Activated T-cell treated with anti-CD3 and anti-CD28 coated beads, Interleukin-2, amount 50 U/mL, for 1 hour (primary cell): Measurements from ENCODE around the gene WWOX.

Source experiments
- DNase-seq: peaks from one replicate; pipeline ENCODE4 v3.0.0-alpha.2; 2020

WWOX gene

GRCh38 chr16:78985716-78986605 is 886.5 kb downstream of the WWOX start:
- DNase-seq: no peak

GRCh38 chr16:78987666-78988065 is 888.2 kb downstream of the WWOX start:
- DNase-seq: no peak

GRCh38 chr16:78988361-78988969 is 889.0 kb downstream of the WWOX start:
- no peak for DNase-seq

- no peak for DNase-seq
Observed at GRCh38 chr16:78990309-78990701, 890.9 kb downstream of the WWOX start.

- no peak for DNase-seq
Observed at GRCh38 chr16:78992001-78992400, 892.5 kb downstream of the WWOX start.

GRCh38 chr16:78993346-78993745 is 893.9 kb downstream of the WWOX start:
- no peak for DNase-seq

GRCh38 chr16:78994135-78994745 is 894.8 kb downstream of the WWOX start:
- DNase-seq: no peak

- DNase-seq: no peak
Observed at GRCh38 chr16:78995441-78995840, 896.0 kb downstream of the WWOX start.

- DNase-seq: no peak
Observed at GRCh38 chr16:78996790-78997189, 897.3 kb downstream of the WWOX start.

- no peak for DNase-seq
Observed at GRCh38 chr16:78998879-78999278, 899.4 kb downstream of the WWOX start.

- DNase-seq: no peak
Observed at GRCh38 chr16:79001156-79001967, 901.9 kb downstream of the WWOX start.

- no peak for DNase-seq
Observed at GRCh38 chr16:79003026-79003609, 903.7 kb downstream of the WWOX start.

GRCh38 chr16:79004309-79004708 is 904.9 kb downstream of the WWOX start:
- no peak for DNase-seq

GRCh38 chr16:79005096-79005495 is 905.6 kb downstream of the WWOX start:
- no peak for DNase-seq

- no peak for DNase-seq
Observed at GRCh38 chr16:79006206-79006605, 906.8 kb downstream of the WWOX start.

GRCh38 chr16:79006765-79007164 is 907.3 kb downstream of the WWOX start:
- no peak for DNase-seq

GRCh38 chr16:79007614-79008013 is 908.2 kb downstream of the WWOX start:
- DNase-seq: no peak

GRCh38 chr16:79008036-79008868 is 908.8 kb downstream of the WWOX start:
- no peak for DNase-seq

- no peak for DNase-seq
Observed at GRCh38 chr16:79008869-79009179, 909.4 kb downstream of the WWOX start.

GRCh38 chr16:79009896-79010295 is 910.4 kb downstream of the WWOX start:
- no peak for DNase-seq

- DNase-seq: no peak
Observed at GRCh38 chr16:79011282-79011681, 911.8 kb downstream of the WWOX start.
